NCI-H1048 (cell line): ENCODE results near the gene HCAR2.
A peak's percentile ranks its signal among the peaks of the same experiment; 100 is the strongest.
"Not testable (repeated sequence)": the region's sequence is repeated elsewhere in the genome, so short reads cannot be mapped to it uniquely, and the experiment has no call there.

Experiments
- DNase-seq: peaks from one replicate; lab custom pipeline; 2025; lab: John Stamatoyannopoulos, UW

Gene HCAR2

GRCh38 chr12:122702890-122703611, at the start of gene HCAR2:
Gene HCAR2 (minus strand): TSS chr12:122703357. CDS start chr12:122703283, 74 bp downstream.
- DNase-seq: not testable (repeated sequence)

- peak; percentile 95 for DNase-seq
Observed at GRCh38 chr12:122752464-122753318, 49.5 kb upstream of the HCAR2 start, which contains the start of gene DENR. Gene DENR (plus strand): TSS chr12:122752824. CDS start chr12:122753702, 878 bp downstream.

GRCh38 chr12:122750781-122751515, 47.8 kb upstream of the HCAR2 start:
- DNase-seq: not testable (repeated sequence)

- DNase-seq: no peak
Observed at GRCh38 chr12:122749569-122750332, 46.6 kb upstream of the HCAR2 start.

GRCh38 chr12:122747224-122748135, 44.3 kb upstream of the HCAR2 start:
- DNase-seq: no peak

GRCh38 chr12:122743895-122744525, 40.9 kb upstream of the HCAR2 start:
- DNase-seq: no peak

- no peak for DNase-seq
Observed at GRCh38 chr12:122740351-122740750, 37.2 kb upstream of the HCAR2 start.

- no peak for DNase-seq
Observed at GRCh38 chr12:122738571-122738970, 35.4 kb upstream of the HCAR2 start.

- DNase-seq: no peak
Observed at GRCh38 chr12:122732611-122733010, 29.5 kb upstream of the HCAR2 start.

GRCh38 chr12:122732170-122732569, 29.0 kb upstream of the HCAR2 start:
- DNase-seq: no peak

- DNase-seq: no peak
Observed at GRCh38 chr12:122730215-122731014, 27.3 kb upstream of the HCAR2 start, which contains the start of gene HCAR1. Gene HCAR1 (minus strand): TSS chr12:122730844. CDS start chr12:122730339, 505 bp downstream.

GRCh38 chr12:122729583-122730214, 26.5 kb upstream of the HCAR2 start:
- DNase-seq: no peak

- no peak for DNase-seq
Observed at GRCh38 chr12:122726080-122726558, 23.0 kb upstream of the HCAR2 start.

GRCh38 chr12:122725452-122726079, 22.4 kb upstream of the HCAR2 start:
- no peak for DNase-seq

- no peak for DNase-seq
Observed at GRCh38 chr12:122724641-122725243, 21.6 kb upstream of the HCAR2 start.

- DNase-seq: no peak
Observed at GRCh38 chr12:122722387-122722786, 19.2 kb upstream of the HCAR2 start.

- DNase-seq: no peak
Observed at GRCh38 chr12:122721057-122721545, 17.9 kb upstream of the HCAR2 start.
